GM19397 (cell line): ENCODE measurements around the gene USP15.
A peak's percentile ranks its signal among the peaks of the same experiment; 100 is the strongest.
"Not testable (repeated sequence)": the region's sequence is repeated elsewhere in the genome, so short reads cannot be mapped to it uniquely, and the experiment has no call there.

ENCODE experiments used
- ATAC-seq: cut with Tn5 transposase; IDR thresholded peaks from one replicate; pipeline ENCODE4 v1.9.1; 2021; ENCODE audit warnings: mild to moderate bottlenecking, moderate library complexity; ENCODE audit not compliant: unreplicated experiment

USP15 gene

GRCh38 chr12:62317017-62317416, 56.8 kb downstream of the USP15 start:
- no peak for ATAC-seq

GRCh38 chr12:62319058-62319457, 58.9 kb downstream of the USP15 start:
- no peak for ATAC-seq

GRCh38 chr12:62320054-62320453, 59.9 kb downstream of the USP15 start:
- no peak for ATAC-seq

DNA sequence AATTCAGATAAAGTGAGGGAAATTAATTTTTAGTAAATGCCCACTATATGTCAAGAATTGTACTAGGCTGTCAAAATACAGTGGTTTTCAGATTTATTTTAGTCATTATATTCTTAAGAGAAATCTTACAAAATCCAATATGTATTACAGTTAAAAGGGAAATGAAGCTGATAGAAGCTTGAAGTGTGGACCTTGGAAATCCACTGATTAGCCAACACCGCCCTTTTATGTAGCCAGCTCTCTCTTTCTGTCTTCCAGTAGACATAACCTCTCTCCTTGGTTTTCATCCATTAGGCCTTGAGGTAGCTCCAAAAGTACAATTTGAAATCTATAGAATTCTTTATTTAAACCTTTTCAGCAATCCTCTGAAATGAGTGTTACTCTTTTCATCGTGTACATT, 63.2 kb downstream of the USP15 start:
- ATAC-seq = no peak

DNA sequence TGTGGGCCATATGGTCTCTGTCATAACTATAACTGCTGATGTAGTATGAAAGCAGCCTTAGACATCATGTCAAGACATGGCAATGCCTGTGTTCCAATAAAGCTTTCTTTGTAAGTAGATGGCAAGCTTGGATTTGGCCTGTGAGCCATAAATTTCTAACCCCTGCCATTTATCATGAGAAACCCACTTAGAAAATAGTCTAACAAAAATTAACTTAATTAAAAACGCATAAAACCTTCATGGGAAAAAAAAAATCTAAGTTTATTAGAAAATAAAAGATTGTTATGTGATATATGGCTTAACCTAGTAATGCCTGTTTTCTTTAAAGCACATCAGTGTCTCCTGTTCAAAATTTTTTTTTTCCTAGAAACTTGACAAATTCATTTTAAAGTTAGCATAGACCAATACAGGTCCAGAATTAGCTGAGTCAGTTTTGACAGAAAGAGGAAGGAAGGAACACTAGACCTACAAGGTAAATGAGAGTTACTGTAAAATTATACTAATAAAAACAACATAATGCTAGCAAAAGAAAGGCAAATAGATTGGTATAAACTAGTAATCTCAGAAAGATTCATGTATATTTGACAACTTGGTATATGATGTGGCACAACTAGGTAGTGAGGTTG, 68.2 kb downstream of the USP15 start:
- ATAC-seq = no peak

GRCh38 chr12:62331306-62331705, 71.1 kb downstream of the USP15 start:
- ATAC-seq = peak; percentile 66

DNA sequence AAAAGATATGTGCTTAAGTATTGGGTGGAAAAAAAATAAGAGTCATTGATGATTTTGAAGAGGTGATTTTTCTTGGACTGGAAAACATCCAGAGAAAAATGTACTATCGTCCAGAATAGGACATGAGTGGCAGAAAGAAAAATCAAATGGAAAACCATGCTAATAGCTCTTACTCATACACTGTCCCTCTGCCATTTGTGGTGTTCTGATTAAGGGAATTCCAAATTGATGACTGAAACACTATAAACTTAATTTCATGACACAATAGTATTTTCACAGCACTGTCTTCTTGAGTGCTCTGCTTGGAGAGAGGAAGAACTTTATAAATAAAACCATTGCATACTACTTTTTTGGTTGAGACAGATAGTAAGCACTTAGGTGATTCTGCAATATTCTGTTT, 72.4 kb downstream of the USP15 start:
- no peak for ATAC-seq

DNA sequence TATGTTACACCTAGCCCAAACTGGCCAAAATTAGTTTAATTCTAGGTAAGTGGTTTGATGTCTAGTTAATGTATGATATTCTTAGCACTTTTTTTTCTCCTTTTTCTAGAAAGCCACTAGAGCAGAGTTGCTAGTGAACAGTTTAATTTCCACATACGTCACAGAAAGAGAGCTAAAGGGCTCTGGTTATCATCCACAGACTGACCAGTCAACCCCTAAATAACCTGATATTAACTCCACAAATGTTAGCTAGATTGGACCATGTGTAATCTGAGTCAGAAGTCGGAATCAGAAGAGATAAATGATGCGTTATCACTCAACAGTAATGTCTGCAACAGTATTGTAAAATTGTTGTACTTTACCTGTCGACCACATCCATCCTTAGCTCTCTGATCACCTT, 74.9 kb downstream of the USP15 start:
- no peak for ATAC-seq

- ATAC-seq = no peak
Observed at GRCh38 chr12:62335796-62336195, 75.6 kb downstream of the USP15 start.

DNA sequence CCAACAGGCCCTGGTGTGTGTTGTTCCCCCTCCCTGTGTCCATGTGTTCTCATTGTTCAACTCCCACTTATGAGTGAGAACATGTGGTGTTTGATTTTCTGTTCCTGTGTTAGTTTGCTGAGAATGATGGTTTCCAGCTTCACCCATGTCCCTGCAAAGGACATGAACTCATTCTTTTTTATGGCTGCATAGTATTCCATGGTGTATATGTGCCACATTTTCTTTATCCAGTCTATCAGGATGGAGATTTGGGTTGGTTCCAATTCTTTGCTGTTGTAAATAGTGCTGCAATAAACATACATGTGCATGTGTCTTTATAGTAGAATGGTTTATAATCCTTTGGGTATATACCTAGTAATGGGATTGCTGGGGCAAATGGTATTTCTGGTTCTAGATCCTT, 77.4 kb downstream of the USP15 start:
- ATAC-seq = not testable (repeated sequence)

- ATAC-seq = not testable (repeated sequence)
Observed at GRCh38 chr12:62342614-62343303, 82.6 kb downstream of the USP15 start.

GRCh38 chr12:62343304-62344120, 83.3 kb downstream of the USP15 start:
- ATAC-seq = not testable (repeated sequence)

- not testable (repeated sequence) for ATAC-seq
Observed at GRCh38 chr12:62344731-62345556, 84.7 kb downstream of the USP15 start.

DNA sequence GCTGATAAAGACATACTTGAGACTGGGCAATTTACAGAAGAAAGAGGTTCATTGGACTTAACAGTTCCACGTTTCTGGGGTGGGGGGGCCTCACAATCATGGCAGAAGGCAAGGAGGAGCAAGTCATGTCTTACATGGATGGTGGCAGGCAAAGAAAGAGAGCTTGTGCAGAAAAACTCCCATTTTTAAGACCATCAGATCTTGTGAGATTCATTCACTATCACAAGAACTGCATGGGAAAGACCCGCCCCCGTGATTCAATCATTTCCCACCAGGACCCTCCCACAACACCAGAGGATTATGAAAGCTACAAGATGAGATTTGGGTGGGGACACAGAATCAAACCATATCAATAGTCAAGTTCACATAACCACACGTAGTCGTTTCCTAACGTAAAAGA, 85.5 kb downstream of the USP15 start:
- ATAC-seq = no peak

DNA sequence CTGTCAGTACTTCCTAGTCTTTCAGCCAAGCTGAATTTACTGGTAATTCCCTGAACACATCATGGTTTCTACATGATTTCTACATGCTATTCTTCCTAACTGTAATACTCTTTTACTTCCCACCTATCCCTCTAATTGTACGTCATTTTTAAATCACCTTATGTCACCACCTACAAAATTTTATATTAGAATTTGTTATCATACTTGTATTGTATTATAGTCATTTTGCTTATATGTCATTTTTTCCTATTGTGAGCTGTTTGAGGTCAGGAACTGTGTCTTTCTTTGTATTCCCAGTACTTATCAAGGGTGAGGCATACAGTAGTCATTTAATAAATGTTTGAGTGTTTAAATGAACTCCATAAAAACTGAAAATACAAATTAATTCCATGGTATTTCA, 86.6 kb downstream of the USP15 start:
- ATAC-seq = no peak

DNA sequence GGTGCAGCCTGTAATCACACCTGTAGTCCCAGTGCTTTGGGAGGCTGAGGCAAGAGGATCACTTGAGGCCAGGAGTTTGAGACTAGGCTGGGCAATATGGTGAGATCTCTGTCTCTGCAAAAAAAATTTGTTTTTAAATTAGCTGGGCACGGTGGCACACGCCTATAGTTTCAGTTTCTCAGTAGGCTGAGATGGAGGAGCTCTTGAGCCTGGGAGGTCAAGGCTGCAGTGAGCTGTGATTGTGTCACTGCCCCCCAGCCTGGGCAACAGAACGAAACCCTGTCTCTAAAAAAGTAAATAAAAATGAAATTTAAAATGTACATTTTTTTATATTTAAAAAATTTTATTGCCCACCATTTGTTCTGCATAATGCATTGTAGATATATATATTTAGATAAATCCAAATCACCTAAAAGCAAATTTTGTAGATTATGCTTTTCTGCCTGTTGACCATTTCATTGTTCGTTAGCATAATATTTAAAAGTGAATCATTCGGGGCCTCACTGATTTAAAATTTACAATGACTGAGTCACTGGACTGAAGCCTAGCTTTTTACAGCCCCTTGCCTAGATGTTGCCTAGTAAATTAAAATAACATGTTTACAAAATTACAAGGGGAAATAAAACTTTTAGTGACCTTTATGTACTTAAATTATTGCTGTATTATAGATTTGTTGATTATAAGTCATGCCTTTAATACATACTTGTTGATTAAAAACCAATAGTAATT, 87.9 kb downstream of the USP15 start:
- ATAC-seq = no peak

DNA sequence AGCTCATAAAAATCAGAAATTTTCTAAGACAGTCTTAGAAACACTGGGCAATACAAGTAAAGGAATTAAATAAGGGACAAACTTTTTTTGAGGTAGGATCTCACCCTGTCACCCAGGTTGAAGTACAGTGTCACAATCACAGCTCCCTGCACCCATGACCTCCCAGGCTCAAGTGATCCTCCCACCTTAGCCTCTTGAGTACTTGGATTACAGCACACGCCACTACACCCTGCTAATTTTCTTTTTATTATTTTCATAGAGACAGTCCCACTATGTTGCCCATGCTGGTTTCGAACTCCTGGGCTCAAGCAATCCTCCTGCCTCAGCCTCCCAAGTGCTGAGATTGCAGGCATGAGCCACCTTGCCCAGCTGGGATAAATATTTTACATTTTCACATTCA, 90.3 kb downstream of the USP15 start:
- no peak for ATAC-seq

DNA sequence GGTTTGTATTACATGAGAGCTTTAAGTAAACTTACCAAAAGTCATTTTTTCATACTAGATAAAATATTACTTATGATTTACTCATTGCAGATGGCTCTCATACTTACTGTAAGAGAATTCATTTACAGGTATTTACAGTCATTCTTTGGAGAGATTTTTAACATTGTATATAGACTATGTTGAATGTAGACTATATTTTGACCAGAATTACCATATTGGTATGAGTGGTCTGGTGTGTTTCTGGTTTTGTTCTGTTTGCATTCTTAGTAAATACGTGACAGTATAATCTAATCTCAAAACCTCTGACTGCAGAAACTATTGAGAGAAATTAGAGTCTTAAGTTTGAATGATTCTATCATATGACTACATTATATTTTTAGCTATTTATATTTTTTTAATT, 91.1 kb downstream of the USP15 start:
- no peak for ATAC-seq

DNA sequence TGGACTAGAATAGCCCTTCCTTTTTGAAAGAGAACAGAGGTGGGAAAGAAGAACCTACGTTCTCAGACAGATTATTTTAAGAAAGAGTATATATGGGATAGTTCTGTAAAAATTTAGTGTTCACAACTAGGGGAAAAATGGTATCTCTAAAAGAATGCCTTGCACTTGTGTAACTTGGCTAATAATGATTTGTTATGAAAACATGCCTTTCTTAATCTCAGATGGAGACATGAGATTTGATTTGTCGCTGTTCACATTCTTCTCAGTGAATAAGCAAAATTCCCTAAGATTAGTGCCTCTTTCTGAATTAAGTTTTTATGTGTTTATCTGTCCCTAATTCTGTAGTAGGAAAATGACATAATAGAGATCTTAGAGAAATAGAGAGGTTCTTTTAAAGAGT, 100.8 kb downstream of the USP15 start:
- no peak for ATAC-seq

DNA sequence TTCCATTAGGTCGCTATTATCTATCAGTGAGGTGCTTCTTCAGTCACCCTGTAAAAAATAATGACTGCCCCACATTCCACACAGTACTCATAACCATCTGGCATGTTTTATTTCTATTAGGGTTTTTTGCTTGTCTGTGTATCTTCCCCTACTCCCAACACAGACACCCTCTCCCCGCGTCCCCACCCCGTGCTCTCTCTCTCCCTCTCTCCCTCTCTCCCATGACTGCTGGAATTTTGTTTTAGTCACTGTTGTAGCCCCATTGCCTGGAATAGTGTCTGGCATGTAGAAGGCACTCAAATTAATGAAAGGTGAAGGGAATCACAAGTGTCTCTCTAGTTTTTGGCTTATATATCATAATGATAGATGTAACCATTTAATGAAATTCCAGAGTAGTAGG, 103.3 kb downstream of the USP15 start:
- no peak for ATAC-seq
